ENCODE results near the gene FDCSP.

DNA sequence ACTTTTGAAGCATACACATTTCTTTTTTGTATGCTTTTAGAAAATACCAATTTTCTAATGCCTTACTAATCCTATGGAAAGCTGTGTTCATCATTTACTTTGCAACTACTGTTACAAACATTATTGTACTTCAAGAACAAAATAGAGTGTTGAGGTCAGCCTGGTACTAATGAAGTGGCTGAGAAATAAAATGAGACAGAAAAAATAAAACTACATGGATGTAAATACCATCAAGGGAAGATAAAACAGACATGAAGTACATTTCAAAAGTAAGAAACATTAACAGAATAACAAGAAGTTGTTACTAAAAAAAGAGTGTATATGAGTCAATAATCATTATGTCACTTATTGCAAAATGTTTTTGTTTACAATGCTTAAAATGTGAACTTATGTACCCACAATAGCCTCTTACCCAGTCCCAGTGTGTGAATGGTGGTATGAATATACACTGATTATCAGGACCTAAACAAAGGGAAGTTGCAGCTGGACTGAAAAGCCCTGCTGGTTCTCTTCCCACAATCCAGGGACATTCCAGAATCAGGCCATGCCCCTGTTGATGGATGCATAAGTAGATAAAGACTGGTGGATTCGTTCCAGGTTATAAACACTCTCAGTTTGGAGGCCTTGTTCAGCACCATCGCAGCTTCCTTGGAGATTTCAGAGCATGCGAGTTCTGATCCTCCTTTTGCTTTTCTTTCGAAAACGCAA is 14.1 kb downstream of the FDCSP start:
- TF ChIP-seq, protein P1, sequence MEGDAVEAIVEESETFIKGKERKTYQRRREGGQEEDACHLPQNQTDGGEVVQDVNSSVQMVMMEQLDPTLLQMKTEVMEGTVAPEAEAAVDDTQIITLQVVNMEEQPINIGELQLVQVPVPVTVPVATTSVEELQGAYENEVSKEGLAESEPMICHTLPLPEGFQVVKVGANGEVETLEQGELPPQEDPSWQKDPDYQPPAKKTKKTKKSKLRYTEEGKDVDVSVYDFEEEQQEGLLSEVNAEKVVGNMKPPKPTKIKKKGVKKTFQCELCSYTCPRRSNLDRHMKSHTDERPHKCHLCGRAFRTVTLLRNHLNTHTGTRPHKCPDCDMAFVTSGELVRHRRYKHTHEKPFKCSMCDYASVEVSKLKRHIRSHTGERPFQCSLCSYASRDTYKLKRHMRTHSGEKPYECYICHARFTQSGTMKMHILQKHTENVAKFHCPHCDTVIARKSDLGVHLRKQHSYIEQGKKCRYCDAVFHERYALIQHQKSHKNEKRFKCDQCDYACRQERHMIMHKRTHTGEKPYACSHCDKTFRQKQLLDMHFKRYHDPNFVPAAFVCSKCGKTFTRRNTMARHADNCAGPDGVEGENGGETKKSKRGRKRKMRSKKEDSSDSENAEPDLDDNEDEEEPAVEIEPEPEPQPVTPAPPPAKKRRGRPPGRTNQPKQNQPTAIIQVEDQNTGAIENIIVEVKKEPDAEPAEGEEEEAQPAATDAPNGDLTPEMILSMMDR (conservative IDR thresholded peaks at IDR 0.05; ENCODE audit: low read depth in 2 of 2): no peak
- TF ChIP-seq EZH2phosphoT487 (IDR thresholded peaks at IDR 0.05; ENCODE audit: unreplicated experiment) (no peak), REST (IDR thresholded peaks at IDR 0.05; ENCODE audit: unreplicated experiment) (no peak)
